ENCODE measurements around the gene PI4K2B.

GRCh38 chr4:25245181-25245580 is 11.3 kb downstream of the PI4K2B start:
- TF ChIP-seq HDAC2 (IDR thresholded peaks at IDR 0.05) = no peak
- no peak for TF ChIP-seq ASH2L (IDR thresholded peaks at IDR 0.05; ENCODE audit: borderline replicate concordance, low read depth)
- TF ChIP-seq USF1 (IDR thresholded peaks at IDR 0.05; ENCODE audit: borderline replicate concordance, extremely low read length, insufficient read depth, low read depth, low read length) = no peak
- TF ChIP-seq POLR2AphosphoS2 (IDR thresholded peaks at IDR 0.05; ENCODE audit: low read depth, low read length) = no peak
- TF ChIP-seq SRF (IDR thresholded peaks at IDR 0.05; ENCODE audit: low read depth in 2 of 2, low read length in 2 of 2) = no peak
- no peak for TF ChIP-seq CTCF (IDR thresholded peaks at IDR 0.05 in 2 of 3, conservative IDR thresholded peaks at IDR 0.05 in 1 of 3; ENCODE audit: control insufficient read depth in 2 of 3, extremely low read depth in 1 of 3, insufficient read depth in 1 of 3, low read depth in 3 of 3, low read length in 3 of 3)
- TF ChIP-seq BACH1 (IDR thresholded peaks at IDR 0.05; ENCODE audit: borderline replicate concordance) = no peak
- TF ChIP-seq POU2F2 (IDR thresholded peaks at IDR 0.05; ENCODE audit: borderline replicate concordance, low read depth, low read length) = no peak
- TF ChIP-seq HDGF (IDR thresholded peaks at IDR 0.05) = no peak
- TF ChIP-seq NFXL1 (IDR thresholded peaks at IDR 0.05; ENCODE audit: borderline replicate concordance) = no peak
- no peak for TF ChIP-seq ZBED1 (IDR thresholded peaks at IDR 0.05; ENCODE audit: borderline replicate concordance)
- TF ChIP-seq SUZ12 (IDR thresholded peaks at IDR 0.05; ENCODE audit: unreplicated experiment) = no peak
- TF ChIP-seq POLR2AphosphoS5 (IDR thresholded peaks at IDR 0.05; ENCODE audit: low read length) = no peak
